HCT116 (cell line): ENCODE data around the gene CDK2. TPM values are rescaled to one million over a fixed set of nuclear protein-coding genes. Genes with fewer than 3 reads are reported as not detected.

Experiments used
- ATAC-seq: fragments of 200-7000 bp; cut with Tn5 transposase; 2 replicates; pipeline ENCODE4 v1.9.1; 2020; ENCODE audit warnings: mild to moderate bottlenecking, moderate library complexity
- BruUV-seq: library from RNA; stranded (reverse); fragments of 400-500 nt; replicated peaks from 2 replicates; lab custom pipeline; 2021; lab: Mats Ljungman, UMichigan
- CTCF ChIA-PET: fragments of 300-600 bp; sonication (Branson Sonifier 250); formaldehyde crosslinking; loops from one replicate; lab custom pipeline; 2021; ENCODE audit warnings: antibody characterized with exemption; lab: Charles Lee
- POLR2A ChIA-PET: fragments of 300-600, 350-600 bp; sonication (Branson Sonifier 250); formaldehyde crosslinking; loops from one replicate; lab custom pipeline; 2021; ENCODE audit warnings: antibody characterized with exemption; lab: Charles Lee
- RAD21 ChIA-PET, 2 experiments: fragments of 300-600 bp; sonication (Branson Sonifier 250); formaldehyde crosslinking; loops; one replicate each; lab custom pipeline; 2023; ENCODE audit warnings: low total read pairs in 2 of 2; ENCODE audit not compliant: uncharacterized antibody in 2 of 2, unreplicated experiment in 2 of 2, low non-redundant PET in 1 of 2; lab: Charles Lee
- DNase-seq: peaks from one replicate; pipeline ENCODE4 v3.0.0-alpha.2; 2010; ENCODE audit warnings: low read depth, low spot score
- H2AFZ ChIP-seq: fragments of 200-600 bp; shearing (Covaris generic), sonication (generic); 2 replicates; pipeline ENCODE4 v1.6.1; 2017; ENCODE audit warnings: low read depth, mixed run types, mixed read lengths, antibody characterized with exemption, low read length; ENCODE audit not compliant: poor library complexity, severe bottlenecking
- H3K27ac ChIP-seq: 2 replicates; pipeline ENCODE4 v1.5.1; 2012; ENCODE audit warnings: low read depth, low read length
- H3K27me3 ChIP-seq: fragments of 200-600 bp; sonication (generic); 2 replicates; pipeline ENCODE4 v1.6.1; 2016; ENCODE audit warnings: mixed run types, low read length, mixed read lengths; ENCODE audit not compliant: insufficient read depth
- H3K36me3 ChIP-seq, 2 experiments: fragments of 200-500 bp in 1 of 2; fragments of 200-600 bp in 1 of 2; sonication (Bioruptor generic) in 1 of 2; sonication (generic) in 1 of 2; 2 replicates each; pipeline versions ENCODE4 v1.5.1 to v1.6.1; 2014 to 2016; ENCODE audit warnings: low read length in 2 of 2, inconsistent platforms in 1 of 2, mixed read lengths in 1 of 2, mixed run types in 1 of 2; ENCODE audit not compliant: insufficient read depth in 2 of 2, control insufficient read depth in 1 of 2
- H3K4me1 ChIP-seq, 2 experiments: fragments of 200-600 bp in 1 of 2; sonication (generic) in 1 of 2; 2 replicates each; pipeline versions ENCODE4 v1.5.1 to v1.6.1; 2012 to 2017; ENCODE audit warnings: low read length in 2 of 2, inconsistent platforms in 1 of 2, mild to moderate bottlenecking in 1 of 2, mixed read lengths in 1 of 2, mixed run types in 1 of 2, moderate library complexity in 1 of 2; ENCODE audit not compliant: insufficient read depth in 2 of 2, control insufficient read depth in 1 of 2
- H3K4me2 ChIP-seq: fragments of 200-600 bp; sonication (generic); 2 replicates; pipeline ENCODE4 v1.6.1; 2017; ENCODE audit warnings: mixed run types, low read length, mixed read lengths
- H3K4me3 ChIP-seq, 2 experiments: fragments of 200-600 bp in 1 of 2; sonication (generic) in 1 of 2; replicated peaks in 1 of 2; 2 replicates each; pipeline ENCODE4 v1.5.1; 2011 to 2016; ENCODE audit warnings: low read length in 2 of 2, control low read depth in 1 of 2, low read depth in 1 of 2, mild to moderate bottlenecking in 1 of 2, mixed read lengths in 1 of 2, mixed run types in 1 of 2
- H3K79me2 ChIP-seq: fragments of 200-600 bp; sonication (generic); 2 replicates; pipeline ENCODE4 v1.6.1; 2017; ENCODE audit warnings: mild to moderate bottlenecking, mixed run types, low read length, moderate library complexity, mixed read lengths; ENCODE audit not compliant: insufficient read depth
- H3K9ac ChIP-seq: fragments of 200-600 bp; sonication (generic); 2 replicates; pipeline ENCODE4 v1.6.1; 2016; ENCODE audit warnings: low read length, mixed read lengths
- H3K9me2 ChIP-seq: fragments of 200-600 bp; sonication (generic), shearing (Covaris generic); 2 replicates; pipeline ENCODE4 v1.6.1; 2017; ENCODE audit warnings: mixed run types, mild to moderate bottlenecking, moderate library complexity; ENCODE audit not compliant: insufficient read depth
- H3K9me3 ChIP-seq, 2 experiments: fragments of 200-500 bp in 1 of 2; fragments of 200-600 bp in 1 of 2; sonication (Bioruptor generic) in 1 of 2; sonication (generic) in 1 of 2; 2 replicates each; pipeline ENCODE4 v1.6.1; 2014 to 2017; ENCODE audit warnings: low read length in 2 of 2, mixed read lengths in 2 of 2, inconsistent platforms in 1 of 2, low read depth in 1 of 2, mild to moderate bottlenecking in 1 of 2, mixed run types in 1 of 2, moderate library complexity in 1 of 2; ENCODE audit not compliant: control insufficient read depth in 1 of 2, insufficient read depth in 1 of 2
- H4K20me1 ChIP-seq: fragments of 200-600 bp; sonication (generic), shearing (Covaris generic); 2 replicates; pipeline ENCODE4 v1.6.1; 2017; ENCODE audit warnings: mixed run types, mild to moderate bottlenecking, moderate library complexity; ENCODE audit not compliant: insufficient read depth
- ATF3 ChIP-seq: IDR thresholded peaks from 2 replicates; pipeline ENCODE4 v1.6.1; 2012
- CBX3 ChIP-seq: IDR thresholded peaks from 2 replicates; pipeline ENCODE4 v1.6.1; 2012; ENCODE audit warnings: low read depth
- CEBPB ChIP-seq: IDR thresholded peaks from 2 replicates; pipeline ENCODE4 v1.6.1; 2012; ENCODE audit warnings: low read depth
- CTCF ChIP-seq, 3 experiments: fragments of 200-600 bp in 1 of 3; sonication (generic) in 1 of 3; IDR thresholded peaks in 2 of 3; conservative IDR thresholded peaks in 1 of 3; 2 replicates each; pipeline ENCODE4 v1.5.1; 2012 to 2017; ENCODE audit warnings: low read depth in 2 of 3, low read length in 2 of 3, antibody characterized with exemption in 1 of 3, borderline replicate concordance in 1 of 3, control low read depth in 1 of 3, mild to moderate bottlenecking in 1 of 3, mixed read lengths in 1 of 3, mixed run types in 1 of 3, moderate library complexity in 1 of 3; ENCODE audit not compliant: insufficient read depth in 1 of 3
- EGR1 ChIP-seq: IDR thresholded peaks from 2 replicates; pipeline ENCODE4 v1.6.1; 2012; ENCODE audit warnings: low read depth
- ELF1 ChIP-seq: IDR thresholded peaks from 2 replicates; pipeline ENCODE4 v1.6.1; 2012; ENCODE audit warnings: low read depth, borderline replicate concordance
- EZH2 ChIP-seq: fragments of 200-600 bp; sonication (generic); IDR thresholded peaks from 2 replicates; pipeline ENCODE4 v1.6.1; 2017; ENCODE audit warnings: antibody characterized with exemption, mixed run types
- EZH2phosphoT487 ChIP-seq: fragments of 200-600 bp; IDR thresholded peaks from 2 replicates; pipeline ENCODE4 v1.6.1; 2018; ENCODE audit warnings: antibody characterized with exemption, borderline replicate concordance
- JUND ChIP-seq: IDR thresholded peaks from 2 replicates; pipeline ENCODE4 v1.6.1; 2012
- MAX ChIP-seq: IDR thresholded peaks from 2 replicates; pipeline ENCODE4 v1.6.1; 2012
- POLR2AphosphoS5 ChIP-seq: IDR thresholded peaks from 2 replicates; pipeline ENCODE4 v1.6.1; 2011; ENCODE audit warnings: mild to moderate bottlenecking, low read depth, low read length, moderate library complexity
- RAD21 ChIP-seq: IDR thresholded peaks from 2 replicates; pipeline ENCODE4 v1.6.1; 2012; ENCODE audit warnings: low read depth, mild to moderate bottlenecking
- SP1 ChIP-seq: IDR thresholded peaks from 2 replicates; pipeline ENCODE4 v1.6.1; 2012; ENCODE audit warnings: low read depth
- SRF ChIP-seq: IDR thresholded peaks from 2 replicates; pipeline ENCODE4 v1.6.1; 2012; ENCODE audit warnings: low read depth
- TCF7L2 ChIP-seq: IDR thresholded peaks from 2 replicates; pipeline ENCODE4 v1.7.0; 2011; ENCODE audit warnings: borderline replicate concordance, inconsistent platforms; ENCODE audit not compliant: insufficient read depth, insufficient read length; ENCODE audit errors: extremely low read depth
- YY1 ChIP-seq: IDR thresholded peaks from 2 replicates; pipeline ENCODE4 v1.6.1; 2011; ENCODE audit warnings: low read length, low read depth, moderate library complexity, mild to moderate bottlenecking; ENCODE audit not compliant: insufficient replicate concordance; ENCODE audit errors: extremely low read depth
- ZBTB33 ChIP-seq: IDR thresholded peaks from 2 replicates; pipeline ENCODE4 v1.6.1; 2011; ENCODE audit warnings: mild to moderate bottlenecking, low read length, moderate library complexity; ENCODE audit not compliant: insufficient replicate concordance; ENCODE audit errors: extremely low read depth
- ZFX ChIP-seq: fragments of 450-650 bp; IDR thresholded peaks from 2 replicates; pipeline ENCODE4 v1.6.1; 2017
- ZNF274 ChIP-seq: fragments of 200-500 bp; sonication (Bioruptor generic); IDR thresholded peaks from 2 replicates; pipeline ENCODE4 v1.6.1; 2014; ENCODE audit warnings: mild to moderate bottlenecking, low read depth, low read length, inconsistent platforms
- intact Hi-C: fragments of 100-400 bp; cut with micrococcal nuclease; formaldehyde crosslinking; loops from 2 replicates; pipeline ENCODE4 v1.10.0; 2022
- total RNA-seq: library from RNA; stranded (reverse); gene quantifications from one replicate; pipeline ENCODE4 v1.2.1, GENCODE V29; 2021; ENCODE audit not compliant: unreplicated experiment

Gene CDK2
- total RNA-seq, 1 experiment from 2014 or later, result 90.9 TPM

GRCh38 chr12:55938826-55939501 is 27.7 kb upstream of the CDK2 start:
- Histone ChIP-seq H3K4me2 (no peak overlapping the region), H3K9ac (no peak overlapping the region), H3K27ac (no peak overlapping the region), H3K27me3 (no peaks in the 10 kb centered on the region), H4K20me1 (no peaks in the 10 kb centered on the region), H3K79me2 (no peaks in the 10 kb centered on the region), H3K9me2 (no peaks in the 10 kb centered on the region), H3K4me3 (no peak overlapping the region), H2AFZ (no peak overlapping the region), H3K9me3 (no peaks in the 10 kb centered on the region), H3K4me1 (peaks cover 4 to 28% of the 10 kb centered on the region in 2 experiments), H3K36me3 (peaks cover 0 to 6% of the 10 kb centered on the region in 2 experiments; a peak in 2 of 4 replicates)
- ChIA-PET POLR2A (interaction anchor here (1.0 to 1.6 kb wide), 2 partner anchors 10 to 118 kb away, joined by 3 to 4 read pairs; no protein-coding TSS in a partner anchor), RAD21 (no interaction called here), CTCF (interaction anchor here (1.4 to 2.3 kb wide), 4 partner anchors 9 to 201 kb away, joined by 3 to 18 read pairs (median 7); partner anchors contain the start of gene DNAJC14)
- intact Hi-C loops, result no loop called here
- DNase-seq, result no peak
- no TSS peak for BruUV-seq
- ATAC-seq, result no peak
- TF ChIP-seq ELF1 (no peak), SRF (no peak), SP1 (no peak), TCF7L2 (no peak), ZFX (no peak), MAX (no peak), EZH2phosphoT487 (no peak), ZNF274 (no peak), CBX3 (no peak), CTCF (IDR thresholded peaks at IDR 0.05 in 2 of 3, conservative IDR thresholded peaks at IDR 0.05 in 1 of 3; ENCODE audit: borderline replicate concordance in 1 of 3, insufficient read depth in 1 of 3, low read depth in 2 of 3, low read length in 2 of 3) (no peak), EZH2 (no peak), RAD21 (no peak), POLR2AphosphoS5 (no peak), ZBTB33 (no peak), ATF3 (no peak), YY1 (no peak), JUND (no peak), CEBPB (no peak), EGR1 (no peak)
